Natural killer cell treated with Interleukin-12 subunit alpha and Interleukin-12 subunit beta and Interleukin-15 and Interleukin-18, amount 100 ng/mL, for 72 hours (primary cell): ENCODE measurements around the gene PSD4. TPM values are rescaled to one million over a fixed set of nuclear protein-coding genes. Genes with fewer than 3 reads are reported as not detected.

Source experiments
- ATAC-seq, 2 donors: fragments of 150-1000 bp; cut with Tn5 transposase in 1 of 2; sonication (Bioruptor Pico), chemical (Tn5 transposase) in 1 of 2; 2 replicates each; pipeline ENCODE4 v1.10.0; 2021
- DNase-seq: peaks from one replicate; pipeline ENCODE4 v3.0.0; 2022; ENCODE audit warnings: low spot score
- H3K27ac Mint-ChIP-seq, 2 donors: 1 replicate in 1 of 2; 2 replicates in 1 of 2; pipeline ENCODE4 v1.8.0; 2022; ENCODE audit warnings: mixed read lengths in 2 of 2, mild to moderate bottlenecking in 1 of 2, moderate library complexity in 1 of 2
- H3K27me3 Mint-ChIP-seq, 2 donors: 1 replicate in 1 of 2; 2 replicates in 1 of 2; pipeline ENCODE4 v1.8.0; 2022; ENCODE audit warnings: mixed read lengths in 2 of 2
- H3K36me3 Mint-ChIP-seq: one replicate; pipeline ENCODE4 v1.8.0; 2022; ENCODE audit warnings: mixed read lengths
- H3K4me1 Mint-ChIP-seq, 2 donors: 1 replicate in 1 of 2; 2 replicates in 1 of 2; pipeline ENCODE4 v1.8.0; 2022; ENCODE audit warnings: low read depth in 2 of 2, mixed read lengths in 2 of 2, mild to moderate bottlenecking in 1 of 2
- H3K4me3 Mint-ChIP-seq: one replicate; pipeline ENCODE4 v1.8.0; 2022; ENCODE audit warnings: mixed read lengths
- H3K9me3 Mint-ChIP-seq: 2 replicates; pipeline ENCODE4 v1.8.0; 2022; ENCODE audit warnings: mixed read lengths
- total RNA-seq, 2 donors: library from RNA; stranded (reverse); gene quantifications; one replicate each; pipeline ENCODE4 v1.2.3, GENCODE V29; 2022

PSD4 gene
- total RNA-seq, 2 donors from 2014 or later: 299 to 305 TPM

- Mint-ChIP-seq H3K4me1 (peaks cover 20 to 24% of the 10 kb centered on the region in 2 donors), H3K4me3 (peak overlapping the region; percentile 20), H3K27ac (no peak overlapping the region), H3K9me3 (no peaks in the 10 kb centered on the region), H3K36me3 (no peaks in the 10 kb centered on the region), H3K27me3 (no peaks in the 10 kb centered on the region)
- no peak for DNase-seq
- no peak for ATAC-seq
Measured at GRCh38 chr2:113218283-113219091, 44.7 kb downstream of the PSD4 start.

- Mint-ChIP-seq H3K9me3 (no peaks in the 10 kb centered on the region), H3K4me3 (no peak overlapping the region), H3K4me1 (peaks cover 20 to 24% of the 10 kb centered on the region in 2 donors)
Measured at GRCh38 chr2:113219092-113219441, 45.3 kb downstream of the PSD4 start.

GRCh38 chr2:113219525-113219888 lies 45.7 kb downstream of the PSD4 start:
- H3K9me3 Mint-ChIP-seq: no peaks in the 10 kb centered on the region
- no peaks in the 10 kb centered on the region for H3K27me3 Mint-ChIP-seq
- no peaks in the 10 kb centered on the region for H3K36me3 Mint-ChIP-seq
- H3K27ac Mint-ChIP-seq: no peak overlapping the region
- H3K4me1 Mint-ChIP-seq: peaks cover 20 to 24% of the 10 kb centered on the region in 2 donors
- ATAC-seq (no peak), DNase-seq (no peak)
- no peak overlapping the region for H3K4me3 Mint-ChIP-seq

More at GRCh38 chr2:113219092-113219441, 45.3 kb downstream of the PSD4 start:
- H3K27me3 Mint-ChIP-seq: no peaks in the 10 kb centered on the region
- ATAC-seq (no peak), DNase-seq (no peak)
- no peak overlapping the region for H3K27ac Mint-ChIP-seq
- no peaks in the 10 kb centered on the region for H3K36me3 Mint-ChIP-seq

- Mint-ChIP-seq H3K9me3 (no peaks in the 10 kb centered on the region), H3K4me1 (peaks cover 20 to 22% of the 10 kb centered on the region in 2 donors), H3K27me3 (no peaks in the 10 kb centered on the region), H3K27ac (no peak overlapping the region), H3K36me3 (no peaks in the 10 kb centered on the region), H3K4me3 (no peak overlapping the region)
- ATAC-seq: peak in 1 of 2 donors; percentile 39
- no peak for DNase-seq
Measured at GRCh38 chr2:113219889-113220641, 46.3 kb downstream of the PSD4 start.

- H3K27ac Mint-ChIP-seq: no peak overlapping the region
- H3K4me3 Mint-ChIP-seq: no peak overlapping the region
- no peaks in the 10 kb centered on the region for H3K36me3 Mint-ChIP-seq
- H3K4me1 Mint-ChIP-seq: peaks cover 20 to 22% of the 10 kb centered on the region in 2 donors
- DNase-seq (no peak), ATAC-seq (no peak)
- no peaks in the 10 kb centered on the region for H3K27me3 Mint-ChIP-seq
- H3K9me3 Mint-ChIP-seq: no peaks in the 10 kb centered on the region
Measured at GRCh38 chr2:113220970-113221708, 47.4 kb downstream of the PSD4 start.

- no peak overlapping the region for H3K27ac Mint-ChIP-seq
- no peaks in the 10 kb centered on the region for H3K9me3 Mint-ChIP-seq
- ATAC-seq (no peak), DNase-seq (no peak)
- H3K27me3 Mint-ChIP-seq: no peaks in the 10 kb centered on the region
- H3K4me3 Mint-ChIP-seq: no peak overlapping the region
- H3K36me3 Mint-ChIP-seq: no peaks in the 10 kb centered on the region
- peaks cover 18 to 20% of the 10 kb centered on the region in 2 donors for H3K4me1 Mint-ChIP-seq
Measured at GRCh38 chr2:113221846-113222245, 48.1 kb downstream of the PSD4 start.

- H3K36me3 Mint-ChIP-seq: no peaks in the 10 kb centered on the region
- H3K4me3 Mint-ChIP-seq: no peak overlapping the region
- DNase-seq (no peak), ATAC-seq (no peak)
- no peaks in the 10 kb centered on the region for H3K27me3 Mint-ChIP-seq
- peaks cover 11 to 12% of the 10 kb centered on the region in 2 donors for H3K4me1 Mint-ChIP-seq
- H3K27ac Mint-ChIP-seq: no peak overlapping the region
- no peaks in the 10 kb centered on the region for H3K9me3 Mint-ChIP-seq
Measured at GRCh38 chr2:113223813-113224212, 50.0 kb downstream of the PSD4 start.

- H3K36me3 Mint-ChIP-seq: no peaks in the 10 kb centered on the region
- no peak overlapping the region for H3K27ac Mint-ChIP-seq
- no peaks in the 10 kb centered on the region for H3K9me3 Mint-ChIP-seq
- H3K4me1 Mint-ChIP-seq: peaks cover 15 to 17% of the 10 kb centered on the region in 2 donors
- no peak overlapping the region for H3K4me3 Mint-ChIP-seq
- DNase-seq (no peak), ATAC-seq (no peak)
- H3K27me3 Mint-ChIP-seq: no peaks in the 10 kb centered on the region
Measured at GRCh38 chr2:113224647-113225236, 51.0 kb downstream of the PSD4 start.

- DNase-seq: no peak
- H3K36me3 Mint-ChIP-seq: no peaks in the 10 kb centered on the region
- no peak for ATAC-seq
- H3K4me3 Mint-ChIP-seq: no peak overlapping the region
- H3K9me3 Mint-ChIP-seq: no peaks in the 10 kb centered on the region
- H3K4me1 Mint-ChIP-seq: peaks cover 22 to 23% of the 10 kb centered on the region in 2 donors
- H3K27me3 Mint-ChIP-seq: no peaks in the 10 kb centered on the region
- no peak overlapping the region for H3K27ac Mint-ChIP-seq
Measured at GRCh38 chr2:113225263-113226259, 51.8 kb downstream of the PSD4 start.

- Mint-ChIP-seq H3K27me3 (no peaks in the 10 kb centered on the region), H3K4me1 (peaks cover 29 to 32% of the 10 kb centered on the region in 2 donors), H3K4me3 (no peak overlapping the region), H3K9me3 (no peaks in the 10 kb centered on the region), H3K36me3 (no peaks in the 10 kb centered on the region), H3K27ac (no peak overlapping the region)
- DNase-seq (no peak), ATAC-seq (no peak)
Measured at GRCh38 chr2:113226462-113226861, 52.7 kb downstream of the PSD4 start.

GRCh38 chr2:113227290-113227689 lies 53.5 kb downstream of the PSD4 start:
- ATAC-seq: no peak
- Mint-ChIP-seq H3K36me3 (no peaks in the 10 kb centered on the region), H3K4me1 (peaks cover 32% of the 10 kb centered on the region in 2 donors), H3K9me3 (no peaks in the 10 kb centered on the region), H3K27ac (no peak overlapping the region), H3K4me3 (no peak overlapping the region), H3K27me3 (no peaks in the 10 kb centered on the region)
- DNase-seq: no peak

- ATAC-seq: no peak
- no peaks in the 10 kb centered on the region for H3K9me3 Mint-ChIP-seq
- H3K4me1 Mint-ChIP-seq: peaks cover 32% of the 10 kb centered on the region in 2 donors
- H3K4me3 Mint-ChIP-seq: no peak overlapping the region
- no peaks in the 10 kb centered on the region for H3K27me3 Mint-ChIP-seq
- H3K36me3 Mint-ChIP-seq: no peaks in the 10 kb centered on the region
- no peak overlapping the region for H3K27ac Mint-ChIP-seq
- no peak for DNase-seq
Measured at GRCh38 chr2:113227698-113228097, 53.9 kb downstream of the PSD4 start.

GRCh38 chr2:113228351-113228750 lies 54.6 kb downstream of the PSD4 start:
- H3K4me3 Mint-ChIP-seq: no peak overlapping the region
- peaks cover 32% of the 10 kb centered on the region in 2 donors for H3K4me1 Mint-ChIP-seq
- no peak for ATAC-seq

More at GRCh38 chr2:113228351-113228750, 54.6 kb downstream of the PSD4 start:
- no peaks in the 10 kb centered on the region for H3K27me3 Mint-ChIP-seq
- no peak for DNase-seq
- H3K9me3 Mint-ChIP-seq: no peaks in the 10 kb centered on the region
- H3K27ac Mint-ChIP-seq: no peak overlapping the region
- no peaks in the 10 kb centered on the region for H3K36me3 Mint-ChIP-seq
